K562 (cell line): Measurements from ENCODE around the gene MOCS3. TPM values are rescaled to one million over a fixed set of nuclear protein-coding genes. Genes with fewer than 3 reads are reported as not detected.

ENCODE experiments used
- C11orf30 ChIP-seq: fragments of 450-650 bp; IDR thresholded peaks from 2 replicates; pipeline ENCODE4 v1.6.1; 2016; ENCODE audit warnings: low read depth, mild to moderate bottlenecking
- CC2D1A ChIP-seq: fragments of 450-650 bp; IDR thresholded peaks from 2 replicates; pipeline ENCODE4 v1.6.1; 2017; ENCODE audit warnings: mild to moderate bottlenecking
- CCAR2 ChIP-seq: fragments of 200-400 bp; formaldehyde crosslinking; IDR thresholded peaks from 2 replicates; pipeline ENCODE4 v1.6.1; 2017; ENCODE audit warnings: mild to moderate bottlenecking, low read depth, low read length
- DNMT1 ChIP-seq: fragments of 450-650 bp; IDR thresholded peaks from 2 replicates; pipeline ENCODE4 v1.6.1; 2016; ENCODE audit warnings: antibody characterized with exemption, mild to moderate bottlenecking
- EZH2 ChIP-seq: IDR thresholded peaks from 2 replicates; pipeline ENCODE4 v1.6.1; 2012; ENCODE audit warnings: low read depth, mild to moderate bottlenecking, inconsistent platforms, low read length, borderline replicate concordance
- FOSL1 ChIP-seq: fragments of 200-800 bp; sonication (Bioruptor generic); conservative IDR thresholded peaks from 2 replicates; pipeline ENCODE4 v1.6.1; 2016; ENCODE audit warnings: missing genetic modification characterization, missing compliant biosample characterization
- HOMEZ ChIP-seq: fragments of 250-450 bp; sonication (Bioruptor Pico); IDR thresholded peaks from 2 replicates; pipeline ENCODE4 v1.4.0; 2020; ENCODE audit warnings: mild to moderate bottlenecking, moderate library complexity
- MCM7 ChIP-seq, 2 experiments: fragments of 450-650 bp; IDR thresholded peaks; 2 replicates each; pipeline ENCODE4 v1.6.1; 2016 to 2018
- POLR2A ChIP-seq: fragments of 450-650 bp; conservative IDR thresholded peaks from 2 replicates; pipeline ENCODE4 v1.6.1; 2016
- PTBP1 ChIP-seq: fragments of 200-400 bp; formaldehyde crosslinking; IDR thresholded peaks from 2 replicates; pipeline ENCODE4 v1.6.1; 2017; ENCODE audit warnings: low read depth, low read length
- RFX7 ChIP-seq: fragments of 250-450 bp; sonication (Bioruptor Pico); IDR thresholded peaks from 2 replicates; pipeline ENCODE4 v1.5.1; 2021; ENCODE audit warnings: mild to moderate bottlenecking
- SMARCB1 ChIP-seq: IDR thresholded peaks from 2 replicates; pipeline ENCODE4 v1.6.1; 2011; ENCODE audit warnings: improper control_type of control experiment, low read depth; ENCODE audit not compliant: insufficient read length
- SMARCC2 ChIP-seq: fragments of 450-650 bp; IDR thresholded peaks from 2 replicates; pipeline ENCODE4 v1.6.1; 2017; ENCODE audit warnings: antibody characterized with exemption, moderate library complexity, mild to moderate bottlenecking, low read depth
- ZNF318 ChIP-seq, 2 experiments: fragments of 450-650 bp; IDR thresholded peaks; 2 replicates each; pipeline ENCODE4 v1.6.1; 2016; ENCODE audit warnings: mild to moderate bottlenecking in 2 of 2, borderline replicate concordance in 1 of 2, low read depth in 1 of 2, moderate library complexity in 1 of 2
- ZNF444 ChIP-seq: fragments of 250-450 bp; sonication (Bioruptor Pico); IDR thresholded peaks from 2 replicates; pipeline ENCODE4 v1.4.0; 2020; ENCODE audit warnings: mild to moderate bottlenecking, moderate library complexity
- ZNF518B ChIP-seq: fragments of 250-450 bp; sonication (Bioruptor Pico); IDR thresholded peaks from 2 replicates; pipeline ENCODE4 v1.5.0; 2021; ENCODE audit warnings: mild to moderate bottlenecking, moderate library complexity
- polyA plus RNA-seq, 8 experiments: library from polyadenylated mRNA; depleted of rRNA in 4 of 8; stranded (reverse) in 5 of 8; unstranded in 3 of 8; fragments of >200 nt; fragmentation: Nextera tagmentation in 2 of 8; fragmentation: Illumina TruSeq in 1 of 8; extraction: Ambion mirVana in 2 of 8; extraction: Trizol in 1 of 8; gene quantifications; 2 replicates each; pipeline versions ENCODE4 v1.2.1 to v1.2.3, GENCODE V29; 2011 to 2014; ENCODE audit warnings: inconsistent platforms in 1 of 8, missing spikeins in 1 of 8
- total RNA-seq, 7 experiments: library from RNA; depleted of rRNA in 6 of 7; stranded (reverse); fragments of >200 nt in 6 of 7; fragmentation: Illumina TruSeq in 2 of 7; extraction: Trizol in 2 of 7; gene quantifications; 2 replicates each; pipeline versions ENCODE4 v1.2.1 to v1.2.3, GENCODE V29; 2011 to 2021; ENCODE audit warnings: low replicate concordance in 1 of 7

Gene MOCS3
- total and polyA plus RNA-seq, 9 of the 15 experiments (the other 6 are each of a cell fraction or from before 2014, with no cell fraction given) = 0.70 to 6.2 (median 2.9) TPM

GRCh38 chr20:50931306-50932015 is 27.2 kb upstream of the MOCS3 start, which contains the start of gene ADNP (continued):
- no peak for TF ChIP-seq ZNF518B (CRISPR knock-in tag)
- no peak for TF ChIP-seq MCM7 (IDR thresholded peaks at IDR 0.05)
- TF ChIP-seq FOSL1 = peak; percentile 75
- peak; percentile 80 for TF ChIP-seq POLR2A
- no peak for TF ChIP-seq CCAR2
- 0 out of 2 replicates have a peak, but pooled peaks have one; percentile 37 for TF ChIP-seq RFX7 (CRISPR knock-in tag)
- TF ChIP-seq SMARCB1 = no peak
- no peak for TF ChIP-seq CC2D1A
- no peak for TF ChIP-seq ZNF444 (CRISPR knock-in tag)
- TF ChIP-seq ZNF318 (IDR thresholded peaks at IDR 0.05; ENCODE audit: borderline replicate concordance in 1 of 2, low read depth in 1 of 2) = no peak
- TF ChIP-seq PTBP1 = no peak
- TF ChIP-seq HOMEZ (CRISPR knock-in tag) = 0 out of 2 replicates have a peak, but pooled peaks have one; percentile 16
- TF ChIP-seq SMARCC2 = no peak
- TF ChIP-seq EZH2 = no peak
- TF ChIP-seq C11orf30 = peak; percentile 27; the same call in 1 of the 2 replicates
- TF ChIP-seq DNMT1 = no peak
